Endodermal cell (in vitro differentiated cells): ENCODE measurements around the gene PAX7. TPM values are rescaled to one million over a fixed set of nuclear protein-coding genes. Genes with fewer than 3 reads are reported as not detected.

Experiments used
- DNase-seq: peaks from one replicate; pipeline ENCODE4 v3.0.0-alpha.2; 2017
- H3K27ac ChIP-seq: 2 replicates; pipeline ENCODE4 v1.5.1; 2013; ENCODE audit warnings: mild to moderate bottlenecking, low read depth, low read length, moderate library complexity
- H3K27me3 ChIP-seq: 2 replicates; pipeline ENCODE4 v1.6.1; 2013; ENCODE audit warnings: mild to moderate bottlenecking, low read length, moderate library complexity; ENCODE audit not compliant: insufficient read depth, control insufficient read depth, poor library complexity, severe bottlenecking
- H3K36me3 ChIP-seq: 2 replicates; pipeline ENCODE4 v1.7.0; 2013; ENCODE audit warnings: mild to moderate bottlenecking, low read length, moderate library complexity; ENCODE audit not compliant: control insufficient read depth, insufficient read depth
- H3K4me1 ChIP-seq: one replicate; pipeline ENCODE4 v1.7.0; 2013; ENCODE audit warnings: low read length; ENCODE audit not compliant: control insufficient read depth, insufficient read depth
- H3K4me3 ChIP-seq: 2 replicates; pipeline ENCODE4 v1.5.1; 2013; ENCODE audit warnings: mild to moderate bottlenecking, low read length, moderate library complexity
- H3K9ac ChIP-seq: 2 replicates; pipeline ENCODE4 v1.6.1; 2013; ENCODE audit warnings: mild to moderate bottlenecking, low read length, moderate library complexity; ENCODE audit not compliant: poor library complexity, severe bottlenecking; ENCODE audit errors: extremely low read depth
- H3K9me3 ChIP-seq: 2 replicates; pipeline ENCODE4 v1.6.1; 2013; ENCODE audit warnings: mild to moderate bottlenecking, low read length, moderate library complexity; ENCODE audit not compliant: control insufficient read depth
- H3K27ac Mint-ChIP-seq: 2 replicates; pipeline ENCODE4 v1.8.0; 2020; ENCODE audit warnings: mixed read lengths
- H3K27me3 Mint-ChIP-seq: 2 replicates; pipeline ENCODE4 v1.8.0; 2021; ENCODE audit warnings: mild to moderate bottlenecking, mixed read lengths; ENCODE audit not compliant: insufficient read depth
- H3K36me3 Mint-ChIP-seq: 2 replicates; pipeline ENCODE4 v1.8.0; 2020; ENCODE audit warnings: low read depth, mixed read lengths
- H3K4me1 Mint-ChIP-seq: 2 replicates; pipeline ENCODE4 v1.8.0; 2020; ENCODE audit warnings: mixed read lengths
- H3K4me3 Mint-ChIP-seq: 2 replicates; pipeline ENCODE4 v1.8.0; 2020; ENCODE audit warnings: mild to moderate bottlenecking, moderate library complexity, mixed read lengths
- H3K9me3 Mint-ChIP-seq: 2 replicates; pipeline ENCODE4 v1.8.0; 2020; ENCODE audit warnings: mild to moderate bottlenecking, mixed read lengths
- CTCF ChIP-seq: fragments of 200-600 bp; sonication (generic); conservative IDR thresholded peaks from 2 replicates; pipeline ENCODE4 v1.5.0; 2021; ENCODE audit warnings: antibody characterized with exemption, mild to moderate bottlenecking
- WGBS, 2 experiments: methylation state at CpG; one replicate each; pipeline versions ENCODE4 v1.1.5 to v1.1.7; 2013; ENCODE audit warnings: missing lambda C conversion rate in 2 of 2, mixed read lengths in 1 of 2; ENCODE audit not compliant: insufficient coverage in 1 of 2, insufficient read length in 1 of 2; 5-methylcytosine and 5-hydroxymethylcytosine counted together
- total RNA-seq, 2 donors: library from RNA; stranded (reverse); fragmentation: NEBNext Ultra II Directional in 1 of 2; extraction: Animal tissue kit (Norgen Biotek cat#: 25700) in 1 of 2; gene quantifications; 2 replicates in 1 of 2; 3 replicates in 1 of 2; pipeline ENCODE4 v1.2.1, GENCODE V29; 2021

PAX7 gene
- total RNA-seq, 2 donors from 2014 or later = 2.2 to 2.4 TPM

GRCh38 chr1:18734001-18734400 lies 103.4 kb downstream of the PAX7 start:
- Histone ChIP-seq H3K36me3 (no peaks in the 10 kb centered on the region), H3K9me3 (no peaks in the 10 kb centered on the region), H3K27me3 (no peaks in the 10 kb centered on the region), H3K4me1 (peaks cover 21% of the 10 kb centered on the region), H3K27ac (no peak overlapping the region), H3K9ac (no peak overlapping the region), H3K4me3 (no peak overlapping the region)
- H3K4me1 Mint-ChIP-seq = peaks cover 29% of the 10 kb centered on the region
- no peak overlapping the region for H3K4me3 Mint-ChIP-seq
- peaks cover 36% of the 10 kb centered on the region for H3K27me3 Mint-ChIP-seq
- 84% methylated on average over 9 to 15 of the region's 15 CpGs for WGBS, 2 experiments
- H3K36me3 Mint-ChIP-seq = no peaks in the 10 kb centered on the region
- DNase-seq = no peak
- H3K9me3 Mint-ChIP-seq = no peaks in the 10 kb centered on the region
- no peak for TF ChIP-seq CTCF
- no peak overlapping the region for H3K27ac Mint-ChIP-seq

DNA sequence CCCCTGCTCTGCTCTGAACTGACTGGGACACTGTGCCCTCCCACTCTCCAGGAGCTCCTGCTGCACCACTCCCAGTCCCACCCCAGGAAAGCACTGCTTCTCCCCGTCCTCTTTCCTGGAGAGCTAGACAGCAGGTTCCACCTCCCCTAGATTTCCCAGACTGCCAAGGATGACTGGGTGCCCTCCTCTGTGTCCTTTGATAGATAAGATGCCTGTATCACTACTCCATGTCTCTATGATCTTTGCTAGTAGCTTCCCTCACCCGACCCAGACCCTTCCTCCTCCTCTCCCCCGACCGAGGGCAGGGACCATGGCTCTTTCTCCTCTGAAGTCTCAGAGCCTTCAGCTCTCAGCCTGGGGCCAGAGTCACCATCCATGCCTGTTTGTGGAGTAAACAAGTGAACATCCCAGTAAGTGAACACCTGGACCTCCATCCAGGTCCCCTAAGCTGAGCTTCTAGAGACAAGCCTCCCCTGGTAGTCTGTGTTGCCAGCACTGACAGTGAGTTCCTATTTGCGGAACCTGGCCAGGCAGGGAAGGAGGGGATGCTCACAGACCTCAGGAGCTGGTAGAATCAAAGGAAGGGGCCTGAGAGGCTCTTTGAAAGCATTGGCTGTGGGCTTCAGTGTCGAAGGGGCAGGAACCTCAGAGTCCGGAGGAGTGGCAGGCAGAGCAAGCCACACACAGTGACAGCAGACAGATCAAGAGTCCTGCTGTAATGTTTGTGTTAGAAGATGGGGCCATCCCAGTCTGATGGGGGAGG lies 104.0 kb downstream of the PAX7 start:
- Mint-ChIP-seq H3K27ac (no peak overlapping the region), H3K4me3 (no peak overlapping the region), H3K36me3 (no peaks in the 10 kb centered on the region), H3K9me3 (no peaks in the 10 kb centered on the region), H3K27me3 (peaks cover 34% of the 10 kb centered on the region), H3K4me1 (peaks cover 23% of the 10 kb centered on the region)
- Histone ChIP-seq H3K4me3 (no peak overlapping the region), H3K9ac (no peak overlapping the region), H3K27me3 (no peaks in the 10 kb centered on the region), H3K36me3 (no peaks in the 10 kb centered on the region), H3K27ac (no peak overlapping the region), H3K9me3 (no peaks in the 10 kb centered on the region), H3K4me1 (peaks cover 16% of the 10 kb centered on the region)
- no peak for TF ChIP-seq CTCF
- whole genome bisulfite sequencing, 2 experiments = 80 to 84% methylated on average over 7 of the region's 7 CpGs
- DNase-seq = peak; percentile 35

DNA sequence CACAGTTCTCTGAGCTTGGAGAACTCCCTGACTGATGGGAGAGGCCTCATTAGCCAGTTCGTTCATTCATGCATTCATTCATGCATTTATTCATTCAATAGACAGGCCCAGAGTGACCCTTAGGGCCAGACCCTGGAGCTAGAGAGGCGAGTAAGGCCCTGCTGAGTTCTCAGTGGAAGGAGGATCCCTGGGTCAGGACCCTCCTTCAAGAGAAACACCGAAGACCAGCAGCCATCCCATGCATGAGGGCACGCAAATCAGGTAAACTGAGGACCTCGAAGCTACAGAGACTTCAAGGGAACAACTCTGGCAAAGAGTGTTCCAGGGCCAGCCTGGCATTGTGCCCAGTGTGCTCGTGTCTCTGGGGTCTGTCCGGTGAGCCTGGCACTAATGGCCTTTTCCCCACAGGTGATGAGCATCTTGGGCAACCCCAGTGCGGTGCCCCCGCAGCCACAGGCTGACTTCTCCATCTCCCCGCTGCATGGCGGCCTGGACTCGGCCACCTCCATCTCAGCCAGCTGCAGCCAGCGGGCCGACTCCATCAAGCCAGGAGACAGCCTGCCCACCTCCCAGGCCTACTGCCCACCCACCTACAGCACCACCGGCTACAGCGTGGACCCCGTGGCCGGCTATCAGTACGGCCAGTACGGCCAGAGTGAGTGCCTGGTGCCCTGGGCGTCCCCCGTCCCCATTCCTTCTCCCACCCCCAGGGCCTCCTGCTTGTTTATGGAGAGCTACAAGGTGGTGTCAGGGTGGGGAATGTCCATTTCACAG lies 104.8 kb downstream of the PAX7 start:
- Mint-ChIP-seq H3K9me3 (no peaks in the 10 kb centered on the region), H3K36me3 (no peaks in the 10 kb centered on the region), H3K4me1 (peaks cover 23% of the 10 kb centered on the region), H3K27ac (no peak overlapping the region), H3K27me3 (peaks cover 36% of the 10 kb centered on the region), H3K4me3 (no peak overlapping the region)
- H3K9me3 ChIP-seq = no peaks in the 10 kb centered on the region
- no peak overlapping the region for H3K4me3 ChIP-seq
- no peak overlapping the region for H3K27ac ChIP-seq
- TF ChIP-seq CTCF = no peak
- no peaks in the 10 kb centered on the region for H3K27me3 ChIP-seq
- peaks cover 12% of the 10 kb centered on the region for H3K4me1 ChIP-seq
- 92 to 94% methylated on average over 4 to 22 of the region's 22 CpGs for WGBS, 2 experiments
- H3K36me3 ChIP-seq = no peaks in the 10 kb centered on the region
- peak; percentile 35 for DNase-seq
- no peak overlapping the region for H3K9ac ChIP-seq
